Caco-2 (cell line): ENCODE data around the gene RTF2. TPM values are rescaled to one million over a fixed set of nuclear protein-coding genes. Genes with fewer than 3 reads are reported as not detected.
A peak's percentile ranks its signal among the peaks of the same experiment; 100 is the strongest.

Source experiments
- BruUV-seq: library from RNA; stranded (reverse); fragments of 400-500 nt; replicated peaks from 2 replicates; lab custom pipeline; 2021; lab: Mats Ljungman, UMichigan
- CTCF ChIA-PET: fragments of 300-600 bp; sonication (Branson Sonifier 250); formaldehyde crosslinking; loops from one replicate; lab custom pipeline; 2022; ENCODE audit warnings: antibody characterized with exemption; lab: Charles Lee
- POLR2A ChIA-PET: fragments of 300-600 bp; sonication (Branson Sonifier 250); formaldehyde crosslinking; loops from one replicate; lab custom pipeline; 2022; ENCODE audit warnings: antibody characterized with exemption; lab: Charles Lee
- DNase-seq, 2 experiments: peaks; one replicate each; pipeline versions ENCODE4 v3.0.0 to v3.0.0-alpha.2; 2020 to 2022
- H3K27me3 ChIP-seq: replicated peaks from 2 replicates; pipeline ENCODE4 v1.6.0; 2011; ENCODE audit warnings: low read length; ENCODE audit not compliant: control insufficient read depth, insufficient read depth
- H3K36me3 ChIP-seq: 2 replicates; pipeline ENCODE4 v1.5.1; 2011; ENCODE audit warnings: low read length; ENCODE audit not compliant: control insufficient read depth, insufficient read depth
- H3K4me1 ChIP-seq: fragments of 250-450 bp; sonication (Bioruptor Pico); 2 replicates; pipeline ENCODE4 v1.5.1; 2020; ENCODE audit warnings: mild to moderate bottlenecking
- H3K4me3 ChIP-seq: 2 replicates; pipeline ENCODE4 v1.5.1; 2011; ENCODE audit warnings: low read depth, mild to moderate bottlenecking, control low read depth, low read length
- H3K9me3 ChIP-seq: fragments of 250-450 bp; sonication (Bioruptor Pico); 2 replicates; pipeline ENCODE4 v1.5.1; 2020; ENCODE audit warnings: mild to moderate bottlenecking, moderate library complexity
- H3K27ac Mint-ChIP-seq: one replicate; pipeline ENCODE4 v1.8.0; 2022; ENCODE audit warnings: mixed read lengths; ENCODE audit not compliant: unreplicated experiment
- H3K27me3 Mint-ChIP-seq: one replicate; pipeline ENCODE4 v1.8.0; 2022; ENCODE audit warnings: mixed read lengths; ENCODE audit not compliant: insufficient read depth, unreplicated experiment
- H3K36me3 Mint-ChIP-seq: one replicate; pipeline ENCODE4 v1.8.0; 2022; ENCODE audit warnings: mild to moderate bottlenecking, mixed read lengths; ENCODE audit not compliant: insufficient read depth, unreplicated experiment
- H3K4me1 Mint-ChIP-seq: one replicate; pipeline ENCODE4 v1.8.0; 2022; ENCODE audit warnings: low read depth, mixed read lengths; ENCODE audit not compliant: unreplicated experiment
- H3K4me3 Mint-ChIP-seq: one replicate; pipeline ENCODE4 v1.8.0; 2022; ENCODE audit warnings: mild to moderate bottlenecking, moderate library complexity, mixed read lengths; ENCODE audit not compliant: unreplicated experiment
- H3K9me3 Mint-ChIP-seq: one replicate; pipeline ENCODE4 v1.8.0; 2022; ENCODE audit warnings: mixed read lengths; ENCODE audit not compliant: unreplicated experiment
- CTCF ChIP-seq, 2 experiments: fragments of 200-600 bp in 1 of 2; IDR thresholded peaks; 1 replicate in 1 of 2; 2 replicates in 1 of 2; pipeline versions ENCODE4 v1.5.1 to v1.8.0; 2011 to 2022; ENCODE audit warnings: antibody characterized with exemption in 1 of 2, control low read depth in 1 of 2, inconsistent platforms in 1 of 2, low read depth in 1 of 2, low read length in 1 of 2, mild to moderate bottlenecking in 1 of 2, moderate library complexity in 1 of 2; ENCODE audit not compliant: insufficient read depth in 1 of 2, severe bottlenecking in 1 of 2, unreplicated experiment in 1 of 2
- intact Hi-C: fragments of 100-400 bp; cut with micrococcal nuclease; formaldehyde crosslinking; loops from one replicate; pipeline ENCODE4 v1.10.0; 2022; ENCODE audit not compliant: unreplicated experiment
- total RNA-seq: library from RNA; stranded (reverse); gene quantifications from 2 replicates; pipeline ENCODE4 v1.2.3, GENCODE V29; 2022

RTF2 gene
- total RNA-seq, 1 experiment from 2014 or later = 157 TPM

- no peak for DNase-seq
- no peak overlapping the region for H3K4me3 ChIP-seq
- Mint-ChIP-seq H3K36me3 (peaks cover 11% of the 10 kb centered on the region), H3K4me3 (no peak overlapping the region), H3K27ac (no peak overlapping the region), H3K4me1 (peaks cover 10% of the 10 kb centered on the region), H3K9me3 (no peaks in the 10 kb centered on the region), H3K27me3 (peaks cover 6% of the 10 kb centered on the region)
- intact Hi-C loops = no loop called here
- POLR2A ChIA-PET = no interaction called here
- H3K9me3 ChIP-seq = no peaks in the 10 kb centered on the region
- no peak for TF ChIP-seq CTCF (IDR thresholded peaks at IDR 0.05; ENCODE audit: insufficient read depth in 1 of 2, low read depth in 1 of 2, low read length in 1 of 2, severe bottlenecking in 1 of 2, unreplicated experiment in 1 of 2)
- H3K27me3 ChIP-seq = no peaks in the 10 kb centered on the region
- CTCF ChIA-PET = no interaction called here
- H3K36me3 ChIP-seq = no peaks in the 10 kb centered on the region
- no TSS peak for BruUV-seq
- H3K4me1 ChIP-seq = no peaks in the 10 kb centered on the region; the same call in 1 of the 2 replicates
Measured at GRCh38 chr20:56465997-56466396, 2.4 kb upstream of the RTF2 start.

- CTCF ChIA-PET = interaction anchor here (1.5 kb wide), 1 partner anchor 76 kb away, joined by 4 read pairs; the partner anchor contains the start of genes AURKA and CSTF1
Measured at GRCh38 chr20:56467968-56468315, 485 bp upstream of the RTF2 start.

GRCh38 chr20:56469077-56469449 is 636 bp downstream of the RTF2 start:
- Mint-ChIP-seq H3K9me3 (no peaks in the 10 kb centered on the region), H3K27ac (peak overlapping the region; percentile 100), H3K36me3 (peaks cover 36% of the 10 kb centered on the region), H3K4me1 (peaks cover 10% of the 10 kb centered on the region), H3K4me3 (peak overlapping the region; percentile 100), H3K27me3 (peaks cover 3% of the 10 kb centered on the region)
- CTCF ChIA-PET = interaction anchor here (1.5 kb wide), 1 partner anchor 77 kb away, joined by 4 read pairs; the partner anchor contains the start of genes AURKA and CSTF1
- Histone ChIP-seq H3K4me1 (no peaks in the 10 kb centered on the region; the same call in 1 of the 2 replicates), H3K9me3 (no peaks in the 10 kb centered on the region), H3K36me3 (peaks cover 1% of the 10 kb centered on the region; the same call in 1 of the 2 replicates), H3K27me3 (no peaks in the 10 kb centered on the region), H3K4me3 (peak overlapping the region; percentile 67)
- no TSS peak for BruUV-seq
- POLR2A ChIA-PET = interaction anchor here (1.4 kb wide), 1 partner anchor 77 kb away, joined by 4 read pairs; the partner anchor contains the start of genes AURKA and CSTF1
- no peak for DNase-seq
- intact Hi-C loops = no loop called here
- TF ChIP-seq CTCF (IDR thresholded peaks at IDR 0.05; ENCODE audit: insufficient read depth in 1 of 2, low read depth in 1 of 2, low read length in 1 of 2, severe bottlenecking in 1 of 2, unreplicated experiment in 1 of 2) = no peak

More at GRCh38 chr20:56467968-56468315, 485 bp upstream of the RTF2 start:
- intact Hi-C loops = loop anchor here (1.0 kb wide), 3 partner anchors 68 to 220 kb away; partner anchors contain the start of genes AURKA, CSTF1 and MC3R
- peaks cover 1% of the 10 kb centered on the region; the same call in 1 of the 2 replicates for H3K36me3 ChIP-seq
- TF ChIP-seq CTCF (IDR thresholded peaks at IDR 0.05; ENCODE audit: insufficient read depth in 1 of 2, low read depth in 1 of 2, low read length in 1 of 2, severe bottlenecking in 1 of 2, unreplicated experiment in 1 of 2) = no peak
- TSS peak; percentile 83 for BruUV-seq
- DNase-seq = no peak
- no peaks in the 10 kb centered on the region for H3K9me3 ChIP-seq
- peak overlapping the region; percentile 67 for H3K4me3 ChIP-seq
- no peaks in the 10 kb centered on the region; the same call in 1 of the 2 replicates for H3K4me1 ChIP-seq
- peaks cover 10% of the 10 kb centered on the region for H3K4me1 Mint-ChIP-seq
- H3K4me3 Mint-ChIP-seq = peak overlapping the region; percentile 100
- H3K36me3 Mint-ChIP-seq = peaks cover 25% of the 10 kb centered on the region
- H3K27me3 Mint-ChIP-seq = peaks cover 4% of the 10 kb centered on the region
- POLR2A ChIA-PET = interaction anchor here (0.6 to 1.4 kb wide), 2 partner anchors 15 to 76 kb away, joined by 4 to 5 read pairs; partner anchors contain the start of genes AURKA and CSTF1
- no peaks in the 10 kb centered on the region for H3K9me3 Mint-ChIP-seq
- no peaks in the 10 kb centered on the region for H3K27me3 ChIP-seq
- peak overlapping the region; percentile 100 for H3K27ac Mint-ChIP-seq
